ENCODE measurements around the gene SYT2. TPM values are rescaled to one million over a fixed set of nuclear protein-coding genes. Genes with fewer than 3 reads are reported as not detected.
"Not testable (repeated sequence)": the region's sequence is repeated elsewhere in the genome, so short reads cannot be mapped to it uniquely, and the experiment has no call there.

The SYT2 gene
- total RNA-seq, 1 experiment from 2014 or later = not detected

- CTCF ChIA-PET; H2AFZ ChIP-seq (ENCODE audit: low read depth, low read length, poor library complexity, severe bottlenecking); intact Hi-C loops (cut with micrococcal nuclease); H3K9me3 ChIP-seq (ENCODE audit: control insufficient read depth in 1 of 2, insufficient read depth in 1 of 2, low read depth in 1 of 2, low read length in 2 of 2); DNase-seq (ENCODE audit: low read depth, low spot score); H3K36me3 ChIP-seq (ENCODE audit: control insufficient read depth in 1 of 2, insufficient read depth in 2 of 2, low read length in 2 of 2); H4K20me1 ChIP-seq (ENCODE audit: insufficient read depth); H3K9ac ChIP-seq (ENCODE audit: low read length); H3K27me3 ChIP-seq (ENCODE audit: insufficient read depth, low read length); BruUV-seq (replicated peaks); RAD21 ChIA-PET (ENCODE audit: low non-redundant PET in 1 of 2, low total read pairs in 2 of 2, uncharacterized antibody in 2 of 2, unreplicated experiment in 2 of 2); H3K27ac ChIP-seq (ENCODE audit: low read depth, low read length); H3K79me2 ChIP-seq (ENCODE audit: insufficient read depth, low read length); H3K4me1 ChIP-seq (ENCODE audit: control insufficient read depth in 1 of 2, insufficient read depth in 2 of 2, low read length in 2 of 2); POLR2A ChIA-PET; ATAC-seq; H3K4me2 ChIP-seq (ENCODE audit: low read length); H3K4me3 ChIP-seq (replicated peaks in 1 of 2; ENCODE audit: low read depth in 1 of 2, low read length in 2 of 2); H3K9me2 ChIP-seq (ENCODE audit: insufficient read depth): not testable (repeated sequence)
Observed at GRCh38 chr1:202636171-202636570, 74.1 kb downstream of the SYT2 start.

GRCh38 chr1:202632241-202632640, 78.0 kb downstream of the SYT2 start:
- no TSS peak for BruUV-seq (replicated peaks)
- ChIA-PET CTCF (interaction anchor here (1.4 kb wide), 1 partner anchor 88 kb away, joined by 3 read pairs; no protein-coding TSS in a partner anchor), RAD21 (ENCODE audit: low non-redundant PET in 1 of 2, low total read pairs in 2 of 2, uncharacterized antibody in 2 of 2, unreplicated experiment in 2 of 2) (no interaction called here), POLR2A (no interaction called here)
- Histone ChIP-seq H4K20me1 (ENCODE audit: insufficient read depth) (no peaks in the 10 kb centered on the region), H3K4me1 (ENCODE audit: control insufficient read depth in 1 of 2, insufficient read depth in 2 of 2, low read length in 2 of 2) (no peaks in the 10 kb centered on the region), H3K4me2 (ENCODE audit: low read length) (no peak overlapping the region), H3K9ac (ENCODE audit: low read length) (no peak overlapping the region), H3K27ac (ENCODE audit: low read depth, low read length) (no peak overlapping the region), H3K79me2 (ENCODE audit: insufficient read depth, low read length) (no peaks in the 10 kb centered on the region), H3K27me3 (ENCODE audit: insufficient read depth, low read length) (peaks cover 5% of the 10 kb centered on the region; the same call in 1 of the 2 replicates), H3K4me3 (replicated peaks in 1 of 2; ENCODE audit: low read depth in 1 of 2, low read length in 2 of 2) (no peak overlapping the region), H3K9me3 (ENCODE audit: control insufficient read depth in 1 of 2, insufficient read depth in 1 of 2, low read depth in 1 of 2, low read length in 2 of 2) (no peaks in the 10 kb centered on the region), H3K36me3 (ENCODE audit: control insufficient read depth in 1 of 2, insufficient read depth in 2 of 2, low read length in 2 of 2) (no peaks in the 10 kb centered on the region), H2AFZ (ENCODE audit: low read depth, low read length, poor library complexity, severe bottlenecking) (no peak overlapping the region), H3K9me2 (ENCODE audit: insufficient read depth) (no peaks in the 10 kb centered on the region)
- intact Hi-C loops (cut with micrococcal nuclease) = no loop called here
- no peak for DNase-seq (ENCODE audit: low read depth, low spot score)
- ATAC-seq = no peak
- no peak for TF ChIP-seq EZH2phosphoT487 (IDR thresholded peaks at IDR 0.05; ENCODE audit: borderline replicate concordance)
- no peak for TF ChIP-seq POLR2AphosphoS5 (IDR thresholded peaks at IDR 0.05; ENCODE audit: low read depth, low read length)
- TF ChIP-seq CTCF (IDR thresholded peaks at IDR 0.05 in 2 of 3, conservative IDR thresholded peaks at IDR 0.05 in 1 of 3; ENCODE audit: borderline replicate concordance in 1 of 3, insufficient read depth in 1 of 3, low read depth in 2 of 3, low read length in 2 of 3) = no peak
- TF ChIP-seq SP1 (IDR thresholded peaks at IDR 0.05; ENCODE audit: low read depth) = no peak
- TF ChIP-seq FOSL1 (IDR thresholded peaks at IDR 0.05; ENCODE audit: low read depth) = no peak
- TF ChIP-seq POLR2A (IDR thresholded peaks at IDR 0.05; ENCODE audit: borderline replicate concordance, extremely low read depth, insufficient read depth, insufficient read length) = no peak
- TF ChIP-seq ZBTB33 (IDR thresholded peaks at IDR 0.05; ENCODE audit: extremely low read depth, insufficient replicate concordance, low read length) = no peak
- TF ChIP-seq YY1 (IDR thresholded peaks at IDR 0.05; ENCODE audit: extremely low read depth, insufficient replicate concordance, low read depth, low read length) = no peak
- TF ChIP-seq CBX3 (IDR thresholded peaks at IDR 0.05; ENCODE audit: low read depth) = no peak
- TF ChIP-seq ELF1 (IDR thresholded peaks at IDR 0.05; ENCODE audit: borderline replicate concordance, low read depth) = no peak
- no peak for TF ChIP-seq MAX (IDR thresholded peaks at IDR 0.05)
- no peak for TF ChIP-seq EZH2 (IDR thresholded peaks at IDR 0.05)
- TF ChIP-seq SRF (IDR thresholded peaks at IDR 0.05; ENCODE audit: low read depth) = no peak
- TF ChIP-seq JUND (IDR thresholded peaks at IDR 0.05) = no peak
- TF ChIP-seq EGR1 (IDR thresholded peaks at IDR 0.05; ENCODE audit: low read depth) = no peak
- TF ChIP-seq RAD21 (IDR thresholded peaks at IDR 0.05; ENCODE audit: low read depth) = no peak
